Ectodermal cell (in vitro differentiated cells): ENCODE measurements around the gene PSEN1.

Source experiments
- H3K27ac ChIP-seq: 2 replicates; pipeline ENCODE4 v1.7.0; 2013; ENCODE audit warnings: mild to moderate bottlenecking, low read depth, low read length; ENCODE audit not compliant: insufficient read depth, poor library complexity, severe bottlenecking
- H3K27me3 ChIP-seq: 2 replicates; pipeline ENCODE4 v1.7.0; 2013; ENCODE audit warnings: mild to moderate bottlenecking, low read length; ENCODE audit not compliant: insufficient read depth, control insufficient read depth, poor library complexity, severe bottlenecking
- H3K36me3 ChIP-seq: one replicate; pipeline ENCODE4 v1.7.0; 2013; ENCODE audit warnings: low read length; ENCODE audit not compliant: control insufficient read depth, insufficient read depth
- H3K4me1 ChIP-seq: one replicate; pipeline ENCODE4 v1.7.0; 2013; ENCODE audit warnings: low read length; ENCODE audit not compliant: control insufficient read depth, insufficient read depth
- H3K4me3 ChIP-seq: 2 replicates; pipeline ENCODE4 v1.7.0; 2013; ENCODE audit warnings: low read depth, low read length, control low read depth; ENCODE audit not compliant: insufficient read depth
- H3K9me3 ChIP-seq: 2 replicates; pipeline ENCODE4 v1.7.0; 2013; ENCODE audit warnings: mild to moderate bottlenecking, low read length, moderate library complexity; ENCODE audit not compliant: control insufficient read depth
- WGBS, 2 experiments: methylation state at CpG; one replicate each; pipeline ENCODE4 v1.1.7; 2013; ENCODE audit warnings: missing lambda C conversion rate in 2 of 2; 5-methylcytosine and 5-hydroxymethylcytosine counted together

The PSEN1 gene

DNA sequence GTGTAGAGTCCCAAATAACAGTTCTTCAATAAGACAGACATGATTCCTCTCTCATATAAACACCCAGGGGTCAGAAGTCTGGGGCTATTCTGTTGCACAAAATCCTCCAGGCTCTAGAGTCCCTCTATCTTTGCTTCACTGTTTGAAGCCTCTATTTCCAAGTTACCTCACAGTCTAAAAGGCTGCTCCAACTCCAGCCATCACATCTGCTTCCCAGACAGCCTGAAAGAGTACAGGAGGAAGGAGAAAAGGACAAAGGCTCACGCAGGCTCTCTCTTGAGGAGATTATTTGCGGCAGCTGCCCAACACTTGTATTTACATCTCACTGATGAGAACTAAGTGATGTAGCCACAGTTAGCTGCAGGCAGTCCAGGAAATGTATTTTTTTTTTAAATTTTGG lies 107.4 kb downstream of the PSEN1 start:
- Histone ChIP-seq H3K27ac (no peak overlapping the region), H3K36me3 (peaks cover 9% of the 10 kb centered on the region), H3K4me1 (peaks cover 24% of the 10 kb centered on the region), H3K4me3 (no peak overlapping the region), H3K27me3 (peaks cover 13% of the 10 kb centered on the region), H3K9me3 (no peaks in the 10 kb centered on the region)
- 80 to 89% methylated on average over 2 of the region's 2 CpGs for WGBS, 2 experiments

- Histone ChIP-seq H3K36me3 (peaks cover 9% of the 10 kb centered on the region), H3K4me1 (peaks cover 17% of the 10 kb centered on the region), H3K4me3 (no peak overlapping the region), H3K9me3 (no peaks in the 10 kb centered on the region), H3K27me3 (peaks cover 4% of the 10 kb centered on the region), H3K27ac (no peak overlapping the region)
- 93 to 95% methylated on average over 14 of the region's 14 CpGs for WGBS, 2 experiments
Observed at GRCh38 chr14:73244541-73245290, 108.4 kb downstream of the PSEN1 start.

DNA sequence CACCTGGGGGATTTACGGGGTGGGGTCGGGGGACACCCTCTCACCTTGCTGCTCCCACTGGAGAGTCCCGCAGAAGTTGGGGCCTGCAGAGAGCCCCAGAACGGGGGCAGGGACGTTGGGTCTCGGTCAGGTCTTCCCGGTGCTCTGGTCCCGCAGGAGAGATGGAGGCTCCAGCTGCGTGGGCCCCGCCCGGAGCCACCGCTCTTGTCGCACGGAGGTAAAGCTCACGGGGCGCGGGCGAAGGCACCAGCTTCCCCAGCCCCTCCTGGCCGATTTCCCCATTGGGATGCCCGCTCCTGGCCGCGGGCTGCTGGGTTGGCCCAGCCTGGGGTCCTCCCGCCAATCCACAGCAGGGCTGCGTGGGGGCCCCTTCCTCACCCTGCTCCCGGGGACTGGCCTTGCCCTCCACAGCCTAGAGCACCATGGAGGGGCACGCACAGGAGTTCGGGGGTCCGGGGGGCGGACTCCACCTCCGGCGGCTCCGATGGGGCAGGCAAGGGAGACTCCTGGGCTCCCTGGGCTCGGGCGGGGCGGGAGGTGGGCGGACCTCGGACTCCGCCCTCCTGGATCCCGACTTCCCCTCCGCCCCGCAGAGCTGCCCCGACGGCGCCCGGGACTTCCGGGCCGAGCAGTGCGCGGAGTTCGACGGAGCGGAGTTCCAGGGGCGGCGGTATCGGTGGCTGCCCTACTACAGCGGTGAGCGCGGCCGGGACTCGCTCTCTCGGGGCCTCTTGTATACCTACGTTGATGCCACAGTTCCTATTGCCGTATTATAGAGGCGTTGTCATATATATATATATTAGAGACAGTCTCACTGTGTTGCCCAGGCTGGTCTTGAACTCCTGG lies 109.4 kb downstream of the PSEN1 start:
- Histone ChIP-seq H3K9me3 (no peaks in the 10 kb centered on the region), H3K4me3 (no peak overlapping the region), H3K27me3 (no peaks in the 10 kb centered on the region), H3K4me1 (peaks cover 11% of the 10 kb centered on the region), H3K27ac (no peak overlapping the region), H3K36me3 (peaks cover 9% of the 10 kb centered on the region)
- WGBS, 2 experiments = 79 to 82% methylated on average over 61 to 64 of the region's 64 CpGs

GRCh38 chr14:73246387-73247150 lies 110.3 kb downstream of the PSEN1 start:
- WGBS, 2 experiments = 90 to 93% methylated on average over 18 of the region's 18 CpGs
- Histone ChIP-seq H3K9me3 (no peaks in the 10 kb centered on the region), H3K27ac (no peak overlapping the region), H3K4me3 (no peak overlapping the region), H3K36me3 (peaks cover 9% of the 10 kb centered on the region), H3K27me3 (no peaks in the 10 kb centered on the region), H3K4me1 (peaks cover 2% of the 10 kb centered on the region)

- peaks cover 14% of the 10 kb centered on the region for H3K36me3 ChIP-seq
- WGBS, 2 experiments = 89 to 90% methylated on average over 9 of the region's 9 CpGs
- no peaks in the 10 kb centered on the region for H3K9me3 ChIP-seq
- H3K4me1 ChIP-seq = no peaks in the 10 kb centered on the region
- no peak overlapping the region for H3K27ac ChIP-seq
- H3K27me3 ChIP-seq = no peaks in the 10 kb centered on the region
- H3K4me3 ChIP-seq = no peak overlapping the region
Observed at GRCh38 chr14:73248108-73248868, 112.0 kb downstream of the PSEN1 start.

DNA sequence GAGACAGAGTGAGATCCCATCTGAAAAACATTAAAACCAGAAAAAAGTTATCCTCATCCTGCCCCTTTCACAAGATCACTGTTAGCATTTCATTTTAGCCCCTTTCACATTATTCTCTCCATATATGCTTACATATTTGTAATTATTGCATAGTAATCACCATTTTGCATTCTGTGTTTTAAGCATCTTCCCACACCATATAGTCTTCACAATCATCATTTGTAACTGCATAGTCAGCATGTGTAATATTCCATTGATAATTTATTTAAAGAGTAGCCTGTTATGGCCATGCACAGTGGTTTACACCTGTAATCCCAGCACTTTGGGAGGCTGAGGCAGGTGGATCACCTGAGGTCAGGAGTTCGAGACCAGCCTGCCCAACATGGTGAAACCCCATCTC lies 112.8 kb downstream of the PSEN1 start:
- Histone ChIP-seq H3K4me3 (no peak overlapping the region), H3K9me3 (no peaks in the 10 kb centered on the region)
- WGBS, 2 experiments = 93 to 96% methylated on average over 1 of the region's 1 CpG

GRCh38 chr14:73249564-73250316 lies 113.4 kb downstream of the PSEN1 start:
- H3K9me3 ChIP-seq = no peaks in the 10 kb centered on the region
- H3K36me3 ChIP-seq = peaks cover 10% of the 10 kb centered on the region
- no peak overlapping the region for H3K4me3 ChIP-seq
- 87 to 93% methylated on average over 13 of the region's 13 CpGs for WGBS, 2 experiments
- H3K4me1 ChIP-seq = no peaks in the 10 kb centered on the region
- no peaks in the 10 kb centered on the region for H3K27me3 ChIP-seq
- H3K27ac ChIP-seq = no peak overlapping the region

More for the DNA sequence above, 112.8 kb downstream of the PSEN1 start:
- no peaks in the 10 kb centered on the region for H3K27me3 ChIP-seq
- H3K4me1 ChIP-seq = no peaks in the 10 kb centered on the region
- no peak overlapping the region for H3K27ac ChIP-seq
- peaks cover 10% of the 10 kb centered on the region for H3K36me3 ChIP-seq

DNA sequence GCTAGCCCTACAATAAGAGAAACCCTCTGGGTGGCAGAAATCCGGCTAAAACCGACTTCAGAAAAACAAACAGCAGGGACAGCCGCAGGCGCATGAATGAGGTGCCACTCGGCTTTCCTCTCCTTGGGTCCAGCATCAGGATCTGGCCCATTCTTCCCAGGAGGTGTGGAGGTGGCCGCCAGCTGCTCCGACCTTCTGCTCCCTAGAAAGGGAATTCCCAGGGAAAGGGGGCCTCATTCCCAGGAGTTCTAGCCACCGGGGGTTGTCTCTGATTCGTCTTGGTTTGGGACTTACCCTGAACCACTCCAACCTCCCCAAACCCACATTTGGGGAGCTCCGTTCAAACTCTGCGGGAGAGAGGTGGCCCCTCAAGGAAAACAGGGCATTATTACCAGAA lies 114.0 kb downstream of the PSEN1 start:
- Histone ChIP-seq H3K36me3 (peaks cover 15% of the 10 kb centered on the region), H3K4me3 (no peak overlapping the region), H3K9me3 (no peaks in the 10 kb centered on the region), H3K27ac (no peak overlapping the region), H3K4me1 (no peaks in the 10 kb centered on the region), H3K27me3 (no peaks in the 10 kb centered on the region)
- WGBS, 2 experiments = 91 to 92% methylated on average over 11 of the region's 11 CpGs

DNA sequence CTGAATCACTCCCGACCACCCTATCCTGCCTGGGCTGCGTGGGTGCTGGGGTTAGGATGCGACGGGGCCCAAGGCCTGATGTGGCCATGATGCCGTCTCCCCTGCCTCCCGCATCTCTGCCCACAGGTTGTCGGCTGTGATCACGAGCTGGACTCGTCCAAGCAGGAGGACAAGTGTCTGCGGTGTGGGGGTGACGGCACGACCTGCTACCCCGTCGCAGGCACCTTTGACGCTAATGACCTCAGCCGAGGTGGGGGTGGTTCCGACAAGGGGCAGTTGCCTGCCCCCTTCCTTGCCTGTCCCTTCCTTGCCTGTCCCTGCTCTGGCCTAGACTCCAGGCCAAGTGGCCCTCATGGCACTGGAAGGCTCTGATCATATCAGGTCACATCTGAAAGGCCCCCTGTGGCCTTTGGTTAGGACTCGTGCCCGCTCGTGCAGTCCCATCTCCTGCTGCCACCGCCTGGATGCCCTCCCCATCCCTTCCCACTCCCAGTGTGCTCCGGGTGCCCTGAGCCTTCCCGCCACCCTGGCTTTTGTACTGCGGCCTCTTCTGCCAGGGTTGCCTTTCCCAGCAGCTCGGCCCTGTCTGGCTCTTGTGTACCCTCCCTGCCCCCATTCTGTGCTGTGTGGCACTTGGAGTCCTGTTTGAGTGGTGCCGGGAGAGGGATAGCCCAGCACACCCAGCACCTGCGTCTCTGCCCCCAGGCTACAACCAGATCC lies 114.6 kb downstream of the PSEN1 start:
- Histone ChIP-seq H3K27me3 (no peaks in the 10 kb centered on the region), H3K9me3 (no peaks in the 10 kb centered on the region), H3K27ac (no peak overlapping the region), H3K4me3 (no peak overlapping the region), H3K4me1 (no peaks in the 10 kb centered on the region), H3K36me3 (peaks cover 21% of the 10 kb centered on the region)
- WGBS, 2 experiments = 94% methylated on average over 27 of the region's 27 CpGs
